Lung (tissue), 12 donors: ENCODE results near the gene PALMD. TPM values are rescaled to one million over a fixed set of nuclear protein-coding genes. Genes with fewer than 3 reads are reported as not detected.
A peak's percentile ranks its signal among the peaks of the same experiment; 100 is the strongest.

Source experiments
- ATAC-seq: fragments of 200-7000 bp; cut with Tn5 transposase; one replicate; pipeline ENCODE4 v1.9.1; 2020; ENCODE audit warnings: moderate number of reproducible peaks; ENCODE audit not compliant: insufficient read depth, low FRiP score
- DNase-seq, 3 donors: peaks; one replicate each; pipeline ENCODE4 v3.0.0-alpha.2; 2013 to 2017
- H3K27ac ChIP-seq, 2 donors: one replicate each; pipeline ENCODE4 v1.5.1; 2013; ENCODE audit warnings: mild to moderate bottlenecking in 2 of 2, moderate library complexity in 2 of 2, control low read depth in 1 of 2, inconsistent platforms in 1 of 2, low read depth in 1 of 2, low read length in 1 of 2
- H3K27me3 ChIP-seq, 3 donors: one replicate each; pipeline ENCODE4 v1.5.1; 2013; ENCODE audit warnings: low read length in 2 of 3; ENCODE audit not compliant: control insufficient read depth in 3 of 3, insufficient read depth in 3 of 3
- H3K36me3 ChIP-seq, 4 donors: one replicate each; pipeline ENCODE4 v1.5.1; 2013; ENCODE audit warnings: low read length in 4 of 4, mild to moderate bottlenecking in 1 of 4, moderate library complexity in 1 of 4; ENCODE audit not compliant: control insufficient read depth in 4 of 4, insufficient read depth in 4 of 4
- H3K4me1 ChIP-seq, 5 donors: one replicate each; pipeline ENCODE4 v1.5.1; 2013; ENCODE audit warnings: low read length in 5 of 5, mild to moderate bottlenecking in 2 of 5, moderate library complexity in 1 of 5; ENCODE audit not compliant: control insufficient read depth in 5 of 5, insufficient read depth in 5 of 5
- H3K4me3 ChIP-seq: one replicate; pipeline ENCODE4 v1.5.1; 2013; ENCODE audit warnings: mild to moderate bottlenecking, control low read depth, moderate library complexity
- H3K9ac ChIP-seq, 2 donors: one replicate each; pipeline ENCODE4 v1.5.1; 2013; ENCODE audit warnings: low read length in 2 of 2, control low read depth in 1 of 2; ENCODE audit not compliant: insufficient read depth in 1 of 2
- H3K9me3 ChIP-seq, 4 donors: one replicate each; pipeline ENCODE4 v1.5.1; 2013; ENCODE audit warnings: low read length in 3 of 4, mild to moderate bottlenecking in 1 of 4, moderate library complexity in 1 of 4; ENCODE audit not compliant: control insufficient read depth in 4 of 4, insufficient read depth in 3 of 4
- CTCF ChIP-seq: IDR thresholded peaks from 2 replicates; pipeline ENCODE4 v1.5.1; 2012; ENCODE audit warnings: mild to moderate bottlenecking; ENCODE audit errors: control extremely low read depth, extremely low read depth
- WGBS, 2 donors: extraction: QIAGEN DNeasy Blood & Tissue Kit; methylation state at CpG; one replicate each; pipeline ENCODE4 v1.1.7; 2013; 5-methylcytosine and 5-hydroxymethylcytosine counted together
- polyA plus RNA-seq, 2 donors: library from polyadenylated mRNA; stranded (reverse); fragments of 200-250 nt; gene quantifications; one replicate each; pipeline ENCODE4 v1.2.1, GENCODE V29; 2013
- total RNA-seq, 2 donors: library from RNA; depleted of rRNA in 1 of 2; stranded (reverse); fragments of >200 nt in 1 of 2; gene quantifications; one replicate each; pipeline ENCODE4 v1.2.1, GENCODE V29; 2014 to 2021
- donor health status: control.
- donor health status: control.
- donor health status: Bipolar disorder and iron deficiency.
- donor health status: healthy.
- donor health status: DM: yes; HTN: yes; CAD: no.

PALMD gene
- total and polyA plus RNA-seq, 4 donors: 10.5 to 32.2 (median 22.0) TPM

GRCh38 chr1:99650773-99651437 lies 5.0 kb downstream of the PALMD start:
- peaks cover 0 to 28% (median 6%) of the 10 kb centered on the region in 5 donors for H3K4me1 ChIP-seq
- WGBS, 2 donors: 47 to 69% methylated on average over 3 of the region's 3 CpGs
- no peak for DNase-seq
- no peak overlapping the region for H3K9ac ChIP-seq
- no peak for TF ChIP-seq CTCF
- H3K27ac ChIP-seq: peak overlapping the region; percentile 39 to 93
- H3K27me3 ChIP-seq: no peaks in the 10 kb centered on the region
- no peak for ATAC-seq
- H3K36me3 ChIP-seq: no peaks in the 10 kb centered on the region
- no peaks in the 10 kb centered on the region for H3K9me3 ChIP-seq
- H3K4me3 ChIP-seq: no peak overlapping the region

- H3K27me3 ChIP-seq: no peaks in the 10 kb centered on the region
- no peak overlapping the region for H3K9ac ChIP-seq
- ATAC-seq (no peak), DNase-seq (no peak)
- H3K27ac ChIP-seq: peak overlapping the region in 1 of 2 donors; percentile 33
- no peaks in the 10 kb centered on the region for H3K36me3 ChIP-seq
- WGBS, 2 donors: 48 to 50% methylated on average over 2 of the region's 2 CpGs
- no peaks in the 10 kb centered on the region for H3K9me3 ChIP-seq
- no peak overlapping the region for H3K4me3 ChIP-seq
- peaks cover 0 to 41% (median 5%) of the 10 kb centered on the region in 5 donors for H3K4me1 ChIP-seq
- no peak for TF ChIP-seq CTCF
Observed at GRCh38 chr1:99652881-99653281, 7.0 kb downstream of the PALMD start.

GRCh38 chr1:99655376-99655775 lies 9.5 kb downstream of the PALMD start:
- TF ChIP-seq CTCF: no peak
- 83 to 85% methylated on average over 3 of the region's 3 CpGs for WGBS, 2 donors
- H3K27ac ChIP-seq: no peak overlapping the region

More at GRCh38 chr1:99655376-99655775, 9.5 kb downstream of the PALMD start:
- no peak for DNase-seq
- H3K9ac ChIP-seq: no peak overlapping the region
- no peaks in the 10 kb centered on the region for H3K27me3 ChIP-seq
- H3K36me3 ChIP-seq: peaks cover 0 to 3% (median 0%) of the 10 kb centered on the region in 4 donors
- ATAC-seq: no peak
- H3K9me3 ChIP-seq: no peaks in the 10 kb centered on the region
- H3K4me3 ChIP-seq: no peak overlapping the region
- H3K4me1 ChIP-seq: peaks cover 0 to 40% (median 2%) of the 10 kb centered on the region in 5 donors
